HG03139 (cell line): ENCODE results near the gene GAB2.

Source experiments
- ATAC-seq: cut with Tn5 transposase; IDR thresholded peaks from one replicate; pipeline ENCODE4 v1.9.1; 2021; ENCODE audit not compliant: unreplicated experiment

The GAB2 gene

DNA sequence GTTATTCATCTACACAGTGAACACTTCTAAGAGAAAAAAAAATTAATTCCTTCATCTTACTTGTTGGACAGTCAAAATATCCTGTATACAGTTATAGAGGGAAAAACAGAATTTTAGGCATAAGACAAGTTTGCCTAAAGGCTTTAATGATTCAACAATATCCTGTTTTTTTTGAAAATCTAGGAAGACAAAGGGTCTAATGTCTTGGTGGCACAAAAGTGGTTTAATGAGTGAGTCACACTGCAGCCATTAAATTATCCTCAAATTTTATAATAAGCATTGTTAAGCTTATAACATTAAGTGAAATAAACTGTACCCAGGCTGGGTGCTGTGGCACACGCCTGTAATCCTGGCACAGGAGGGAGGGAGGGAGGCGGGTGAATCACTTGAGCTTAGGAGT, 72.9 kb downstream of the GAB2 start:
- no peak for ATAC-seq

DNA sequence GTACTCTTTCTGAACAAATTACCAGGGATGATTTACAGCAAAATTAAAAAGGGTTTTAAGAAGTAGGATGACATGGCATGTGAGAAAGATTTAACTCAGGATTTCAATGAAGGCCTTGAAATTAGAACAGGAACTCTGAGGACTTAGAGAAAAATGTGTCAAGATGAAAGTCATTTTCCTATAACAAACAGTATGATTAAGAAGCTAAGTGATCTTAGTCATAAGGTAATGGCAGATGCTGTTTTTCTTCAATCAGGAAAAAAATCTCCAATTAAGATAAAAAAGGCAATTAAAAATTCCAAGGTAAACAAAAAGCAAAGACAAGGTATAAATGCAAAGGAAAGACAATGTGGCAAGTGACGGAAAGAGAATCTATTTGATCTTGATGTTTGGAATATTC, 73.5 kb downstream of the GAB2 start:
- ATAC-seq, result no peak

DNA sequence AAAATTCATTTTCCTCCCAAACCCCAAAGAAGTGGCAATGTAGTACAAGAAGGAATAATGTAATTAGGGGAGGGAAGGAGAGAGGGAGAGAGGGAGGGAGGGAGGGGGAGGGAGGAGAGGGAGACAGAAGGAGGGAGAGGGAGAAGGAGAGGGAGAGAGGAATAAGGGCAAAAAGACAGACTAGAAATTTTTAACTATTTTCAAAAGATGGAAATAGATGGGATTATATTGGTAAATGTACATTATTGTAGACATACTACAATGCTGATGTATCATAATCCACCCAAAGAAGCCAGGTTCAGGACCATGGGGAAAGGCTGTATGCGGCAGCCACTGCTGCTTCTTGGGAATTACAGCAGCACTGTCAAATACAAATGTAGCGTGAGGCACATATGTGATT, 74.3 kb downstream of the GAB2 start:
- no peak for ATAC-seq

DNA sequence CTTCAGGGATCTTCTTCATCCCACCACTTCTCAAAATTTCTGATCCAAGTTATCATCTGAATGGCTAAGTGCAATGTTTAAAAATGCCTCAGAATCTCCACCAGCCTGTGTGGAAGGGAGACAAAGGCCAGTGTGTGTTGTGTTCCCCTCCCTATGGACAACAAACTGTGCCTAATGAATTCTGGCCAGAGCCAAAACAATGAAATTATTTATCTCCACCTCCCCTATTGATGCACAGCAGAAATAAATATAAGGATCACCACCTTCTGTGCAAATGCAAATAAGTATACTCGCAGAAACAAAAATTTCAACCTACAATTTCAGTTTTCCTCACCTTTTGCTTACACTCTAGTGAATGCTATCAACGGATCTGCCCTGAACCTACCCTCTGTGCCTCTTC, 75.8 kb downstream of the GAB2 start:
- ATAC-seq, result no peak

DNA sequence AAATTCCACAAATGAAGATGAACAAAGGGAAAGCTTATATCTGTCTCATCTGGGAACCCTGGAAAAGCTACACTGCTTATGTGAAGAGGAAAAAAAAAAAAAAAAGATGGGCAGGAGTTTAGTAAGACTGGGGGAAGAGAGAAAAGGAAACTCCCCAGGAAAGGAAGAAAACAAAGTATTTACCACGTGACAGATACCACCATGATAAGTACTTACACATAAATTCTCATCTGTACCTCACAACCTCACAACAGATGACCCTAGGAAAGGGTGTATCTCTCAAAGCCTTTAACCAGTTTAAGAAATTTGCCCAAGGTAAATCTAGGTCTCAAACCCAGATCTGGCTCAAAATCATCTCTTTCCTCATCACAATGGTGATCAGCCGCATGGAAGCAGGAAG, 77.1 kb downstream of the GAB2 start:
- ATAC-seq, result no peak

DNA sequence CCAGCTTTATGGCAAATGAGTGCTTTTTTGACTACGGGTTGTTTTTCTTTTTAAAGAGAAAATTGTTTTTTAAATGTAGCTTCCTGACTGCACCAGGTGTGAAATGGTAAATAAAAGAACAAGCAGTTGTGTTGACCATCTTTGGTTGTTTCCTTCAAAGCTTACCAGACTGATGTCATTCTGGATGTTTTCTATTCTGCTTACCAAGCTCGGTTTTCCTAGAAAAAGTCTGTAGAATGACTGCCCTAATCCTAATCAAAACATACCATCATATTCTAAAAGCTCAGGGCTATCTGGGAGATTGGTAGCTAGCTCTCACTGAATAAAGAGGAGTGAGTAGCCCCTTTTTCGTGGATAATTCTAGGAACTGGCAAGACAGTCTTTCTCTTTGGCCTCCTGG, 77.7 kb downstream of the GAB2 start:
- ATAC-seq, result no peak

DNA sequence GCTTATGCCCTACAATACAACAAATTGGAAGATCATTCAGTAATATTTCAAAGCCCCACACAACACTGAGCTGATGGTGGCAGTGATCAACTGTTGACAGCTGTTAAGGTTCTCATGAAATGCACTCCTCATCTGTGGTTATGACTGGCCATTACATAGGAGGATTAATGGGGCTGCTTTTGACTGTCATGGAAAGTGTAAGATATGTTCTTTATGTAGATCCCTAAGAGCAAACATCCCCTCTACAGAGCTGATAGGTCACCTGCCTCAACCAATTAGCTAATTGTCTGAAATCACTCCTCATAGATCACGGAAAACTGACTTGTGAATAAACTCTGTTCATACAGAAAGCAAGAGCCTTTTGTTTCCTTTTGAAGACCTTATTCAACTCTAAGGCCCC, 78.1 kb downstream of the GAB2 start:
- ATAC-seq, result no peak

DNA sequence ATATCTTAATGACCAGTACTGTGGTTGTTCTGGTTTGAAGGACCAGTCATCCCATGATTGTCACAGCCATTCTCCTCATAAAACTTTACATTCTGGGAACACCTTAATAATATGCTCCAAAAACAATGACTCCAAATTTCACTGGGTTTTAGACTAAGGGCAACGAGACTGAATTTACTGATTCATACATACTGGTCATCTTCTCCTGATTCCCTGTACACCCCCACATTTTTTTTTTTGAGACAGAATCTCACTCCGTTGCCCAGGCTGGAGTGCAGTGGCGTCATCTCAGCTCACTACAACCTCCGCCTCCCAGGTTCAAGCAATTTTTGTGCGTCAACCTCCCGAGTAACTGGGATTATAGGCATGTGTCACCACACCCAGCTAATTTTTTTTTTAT, 78.9 kb downstream of the GAB2 start:
- ATAC-seq, result no peak

DNA sequence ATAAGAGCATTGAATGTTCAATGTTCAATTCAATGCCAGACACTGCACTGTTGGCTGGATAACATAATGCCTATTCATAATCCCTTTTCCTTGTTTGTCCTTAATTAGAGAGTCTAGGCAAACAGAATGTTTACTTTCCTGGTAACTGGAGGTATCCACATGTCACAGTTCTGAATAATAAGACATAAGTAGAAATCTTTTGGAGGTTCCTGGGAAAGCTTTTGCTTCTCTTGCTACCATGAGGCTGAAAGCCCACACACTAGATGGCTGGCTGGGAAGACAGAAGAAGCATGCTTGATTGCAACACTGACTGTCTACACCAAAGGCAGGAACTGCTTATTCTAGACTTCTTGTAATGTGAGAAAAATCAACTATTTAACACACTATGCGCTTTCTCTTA, 79.5 kb downstream of the GAB2 start:
- no peak for ATAC-seq

DNA sequence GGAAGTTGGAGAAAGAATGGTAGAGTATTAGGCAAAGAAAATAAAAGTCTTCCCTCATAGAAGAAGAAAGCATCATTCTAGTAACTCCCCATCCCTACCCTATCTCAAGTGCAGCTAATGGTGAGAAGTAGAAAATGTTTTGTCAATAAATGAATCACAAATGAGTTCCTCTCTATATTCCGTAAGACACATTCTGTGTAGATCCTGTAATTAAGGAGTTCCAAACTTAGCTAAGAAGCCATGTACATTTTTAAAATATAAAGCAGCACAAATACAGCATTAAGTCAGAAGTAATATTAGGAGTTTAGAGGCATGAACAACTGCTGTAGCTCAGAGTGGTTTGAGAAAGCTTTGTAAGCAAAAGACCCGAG, 80.1 kb downstream of the GAB2 start:
- no peak for ATAC-seq

DNA sequence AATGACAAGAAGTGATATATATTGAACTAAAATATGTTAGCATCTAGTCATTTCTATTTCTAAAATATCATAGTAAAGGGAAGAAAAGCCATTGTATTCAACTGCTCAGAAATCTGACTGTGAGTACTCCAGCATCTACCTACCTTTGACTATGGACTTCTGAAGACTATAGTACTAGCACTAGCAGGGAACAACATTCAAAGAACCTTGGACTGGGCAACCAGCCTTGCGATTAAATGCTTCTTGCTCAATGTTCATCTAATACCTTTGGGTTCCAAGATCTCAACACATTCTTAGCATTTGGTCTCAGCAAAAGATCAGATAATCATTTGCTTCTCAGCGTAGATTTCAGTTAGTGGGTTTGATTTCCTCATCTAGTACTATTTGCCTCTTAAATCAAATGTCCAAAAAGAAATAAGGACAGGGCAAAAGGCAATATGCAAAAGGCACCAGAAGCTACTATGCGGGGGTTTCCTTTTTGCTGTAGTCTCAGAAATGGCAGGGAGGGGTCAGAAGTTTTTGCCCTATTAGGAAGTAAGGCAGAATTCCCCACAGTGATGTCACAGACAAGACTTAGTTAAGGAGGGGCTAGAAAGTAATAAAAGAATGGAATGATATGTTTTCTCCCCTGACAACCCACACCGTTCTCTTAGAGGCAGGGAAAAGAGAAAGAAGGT, 80.6 kb downstream of the GAB2 start:
- no peak for ATAC-seq

DNA sequence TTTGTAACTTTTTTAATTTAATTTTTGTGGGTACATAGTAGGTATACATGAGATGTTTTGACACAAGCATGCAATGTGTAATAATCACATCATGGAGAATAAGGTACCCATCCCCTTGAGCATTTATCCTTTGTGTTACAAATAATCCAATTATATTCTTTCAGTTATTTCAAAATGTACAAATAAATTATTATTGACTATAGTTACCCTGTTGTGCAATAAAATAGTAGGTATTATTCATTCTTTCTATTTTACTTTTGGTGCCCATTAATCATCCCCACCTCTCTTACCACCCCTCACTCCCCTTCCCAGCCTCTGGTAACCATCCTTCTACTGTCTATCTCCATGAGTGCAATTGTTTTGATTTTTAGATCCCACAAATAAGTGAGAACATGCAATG, 83.5 kb downstream of the GAB2 start:
- no peak for ATAC-seq

DNA sequence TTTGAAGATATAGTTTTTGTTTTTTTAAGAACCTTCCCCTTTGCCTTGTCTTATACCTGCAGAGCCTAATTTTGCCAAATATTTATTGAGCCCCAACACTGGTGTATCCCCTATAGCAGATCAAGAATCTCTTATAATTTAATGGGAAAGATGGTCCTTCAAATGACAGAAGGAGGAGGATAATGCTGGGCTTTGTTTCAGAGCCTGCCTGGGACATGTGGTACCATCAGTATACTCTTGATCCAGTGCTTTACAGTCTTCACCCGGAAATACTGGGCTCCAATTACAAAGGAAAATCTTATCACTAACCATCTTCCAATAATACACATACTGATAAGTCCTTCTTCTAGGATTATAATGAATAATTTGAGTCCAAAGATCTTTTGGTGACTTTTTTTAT, 84.7 kb downstream of the GAB2 start:
- no peak for ATAC-seq

DNA sequence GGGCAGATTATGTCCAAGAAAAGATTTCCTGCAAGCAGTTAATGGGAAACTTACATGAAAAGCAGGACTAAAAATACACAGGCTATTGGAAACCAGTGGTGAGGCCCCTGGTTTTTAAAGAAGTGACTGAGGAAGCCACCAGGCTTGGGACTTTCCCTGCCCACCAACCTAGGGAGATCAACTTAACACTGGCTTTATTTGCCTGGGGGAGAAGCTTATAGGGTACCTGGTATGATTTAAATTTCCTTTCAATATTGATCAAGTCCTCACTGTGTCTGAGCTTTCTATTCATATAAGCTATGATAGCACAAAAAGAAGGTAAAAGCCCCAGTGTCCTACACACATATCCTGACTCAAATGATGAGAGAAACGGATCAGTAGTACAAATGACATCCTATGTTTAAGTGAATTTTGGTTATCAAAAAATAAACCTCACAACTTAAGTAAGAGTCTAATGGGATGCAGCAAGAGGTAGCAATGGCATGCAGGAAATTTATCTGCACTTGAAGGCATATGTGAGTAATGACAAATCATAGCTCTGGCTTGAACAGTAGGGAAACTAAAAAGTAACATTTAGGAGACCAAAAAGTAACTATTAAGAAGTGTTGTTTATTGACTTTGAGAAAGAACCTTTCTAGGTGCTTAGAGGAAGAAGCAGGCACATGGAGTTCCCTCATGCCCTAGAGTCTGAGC, 85.3 kb downstream of the GAB2 start:
- ATAC-seq, result no peak

DNA sequence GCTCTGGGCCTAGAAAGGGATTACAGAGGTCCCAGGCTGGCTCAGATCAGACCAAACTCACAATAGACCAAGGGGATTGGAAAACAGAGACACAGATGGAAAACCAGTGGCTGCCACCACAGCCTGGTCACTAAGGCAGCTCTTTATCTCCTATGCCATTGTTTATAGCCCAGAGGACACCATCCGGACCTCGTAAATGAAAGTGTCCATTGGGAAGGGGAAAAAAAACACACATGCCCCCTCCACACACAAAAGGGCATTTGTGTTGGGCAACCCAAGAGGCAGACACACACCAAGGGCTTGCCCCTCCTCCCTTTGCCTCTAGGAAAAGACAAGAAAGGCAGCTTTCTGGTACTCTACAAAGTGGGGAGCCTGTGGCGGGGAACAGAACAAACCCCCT, 85.9 kb downstream of the GAB2 start:
- ATAC-seq, result no peak

DNA sequence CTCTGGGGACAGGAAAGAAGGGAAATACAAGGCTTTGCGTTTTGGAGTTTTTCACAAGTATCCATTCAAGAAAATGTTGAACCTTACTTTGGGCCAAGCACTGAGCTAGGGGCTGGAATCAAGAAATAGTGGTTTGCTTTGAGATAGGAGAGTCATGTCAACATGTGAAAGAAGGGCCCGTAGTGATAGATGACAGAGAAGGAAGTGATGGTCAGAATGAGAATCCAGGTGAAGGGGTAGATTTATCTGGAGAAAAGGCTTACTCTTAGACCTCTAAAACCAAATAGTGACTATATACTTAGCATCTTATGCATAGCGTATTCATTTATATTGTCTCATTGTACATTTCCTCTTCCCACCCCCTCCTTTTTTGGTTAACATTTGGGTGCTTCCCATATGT, 87.3 kb downstream of the GAB2 start:
- no peak for ATAC-seq

DNA sequence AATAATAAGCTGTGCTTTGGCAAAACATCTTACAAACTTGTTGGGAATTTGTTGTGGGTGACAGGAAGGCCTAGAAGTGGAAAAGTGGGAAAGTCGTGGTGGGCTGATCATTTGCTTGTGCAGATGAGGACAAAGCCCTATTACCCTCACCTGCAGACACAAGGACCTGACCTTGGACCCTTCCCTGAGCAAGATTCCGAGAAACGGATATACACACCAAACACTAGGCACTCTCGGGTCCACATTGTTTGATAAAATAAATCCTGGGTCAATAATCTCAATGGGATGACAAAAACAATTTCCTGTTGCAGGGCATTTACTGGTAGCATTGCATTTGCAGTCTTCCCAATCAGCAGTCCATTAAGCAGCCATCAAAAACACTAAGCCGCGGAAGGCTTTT, 89.7 kb downstream of the GAB2 start:
- ATAC-seq, result no peak

DNA sequence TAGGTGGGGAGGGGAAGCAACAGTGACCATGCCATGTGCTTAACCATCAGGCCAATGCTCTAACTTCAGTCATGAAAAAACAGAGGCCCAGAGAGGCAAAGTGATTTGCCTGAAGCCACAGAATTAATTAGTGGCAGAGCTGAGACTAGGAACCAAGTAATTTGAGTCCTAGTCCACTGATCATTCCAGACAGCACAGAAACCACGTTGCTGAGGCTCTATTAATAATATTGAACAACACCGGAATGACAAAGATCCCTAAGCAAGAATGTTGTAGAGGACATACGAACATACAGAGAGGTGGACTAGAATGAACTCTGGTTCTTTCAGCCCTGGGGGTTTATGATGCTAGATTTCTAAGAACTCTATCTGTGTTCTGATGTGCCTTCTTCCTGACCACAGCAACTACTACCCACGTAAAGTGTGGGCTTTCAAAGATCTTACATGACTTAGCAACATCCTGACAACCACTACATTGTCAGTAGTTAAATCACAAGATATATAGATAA, 92.3 kb downstream of the GAB2 start:
- no peak for ATAC-seq

DNA sequence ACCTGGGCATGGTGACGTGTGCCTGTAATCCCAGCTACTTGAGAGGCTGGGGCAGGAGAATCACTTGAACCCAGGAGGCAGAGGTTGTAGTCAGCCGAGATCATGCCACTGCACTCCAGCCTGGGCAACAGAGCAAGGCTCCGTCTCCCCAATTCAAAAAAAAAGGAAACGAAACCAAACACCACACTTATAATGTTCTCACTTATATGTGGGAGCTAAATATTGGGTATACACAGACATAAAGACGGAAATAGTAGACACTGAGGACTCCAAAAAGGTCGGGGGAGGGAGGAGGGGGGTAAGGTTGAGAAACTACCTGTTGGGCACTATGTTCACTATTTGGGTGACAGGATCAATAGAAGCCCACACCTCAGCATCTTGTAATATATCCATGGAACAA, 94.3 kb downstream of the GAB2 start:
- ATAC-seq, result no peak

DNA sequence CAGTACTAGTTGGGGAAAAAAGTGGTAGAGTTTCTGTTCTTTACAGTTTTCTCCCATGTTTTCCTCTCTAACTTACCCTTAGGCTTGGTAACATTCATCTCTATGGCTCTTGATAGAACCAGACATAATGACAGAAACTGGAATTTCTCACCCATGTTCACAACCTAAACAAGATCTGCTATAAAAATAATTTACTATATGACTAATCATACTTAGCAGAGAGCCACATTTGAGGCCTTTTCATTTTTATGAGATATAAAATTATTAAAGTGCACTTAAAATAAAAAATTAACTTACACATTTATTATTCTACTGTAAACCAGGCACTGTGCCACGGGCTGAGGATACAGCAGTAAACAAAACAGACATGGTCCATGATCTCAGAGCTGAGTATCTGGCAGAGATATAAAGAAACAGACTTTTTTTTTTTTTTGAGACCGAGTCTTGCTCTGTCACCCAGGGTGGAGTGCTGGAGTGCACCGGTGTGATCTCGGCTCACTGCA, 98.1 kb downstream of the GAB2 start:
- ATAC-seq, result no peak

DNA sequence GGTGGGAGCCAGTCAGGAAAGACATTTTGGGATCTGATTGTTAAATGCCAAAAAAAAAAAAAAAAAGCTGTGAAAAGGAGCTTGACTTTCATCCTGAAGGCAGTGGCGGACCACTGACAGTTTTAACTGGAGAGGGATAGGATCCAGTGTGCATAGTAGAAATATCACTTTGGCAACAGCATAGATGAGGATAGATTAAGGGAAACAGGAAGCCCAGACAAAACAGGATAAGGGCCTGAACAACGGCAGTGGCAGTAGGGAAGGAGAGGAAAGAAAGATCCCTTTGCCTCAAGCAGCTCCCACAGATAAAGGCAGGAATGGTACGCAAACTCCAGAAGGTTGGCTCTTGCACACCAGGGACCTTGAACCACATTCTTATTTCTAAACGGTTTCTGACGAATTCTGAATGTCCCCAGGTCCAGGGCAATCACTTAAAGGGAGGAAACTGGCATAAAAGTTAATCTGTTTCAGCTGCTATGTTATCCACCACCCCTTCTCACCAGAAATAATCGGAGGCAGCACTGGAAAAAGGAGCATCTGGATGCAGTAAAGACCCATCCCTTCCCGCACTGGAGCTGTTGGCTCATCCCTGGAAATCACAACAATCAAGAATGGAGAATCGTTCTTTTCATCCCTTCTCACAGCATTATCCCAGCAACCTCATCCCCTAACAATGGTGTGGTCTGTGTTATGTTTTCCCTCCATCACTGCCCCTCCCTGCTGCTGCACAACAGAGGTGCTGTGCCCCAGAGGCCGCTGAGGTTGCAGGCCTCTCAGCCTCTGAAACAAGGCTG, 99.1 kb downstream of the GAB2 start:
- ATAC-seq, result no peak

DNA sequence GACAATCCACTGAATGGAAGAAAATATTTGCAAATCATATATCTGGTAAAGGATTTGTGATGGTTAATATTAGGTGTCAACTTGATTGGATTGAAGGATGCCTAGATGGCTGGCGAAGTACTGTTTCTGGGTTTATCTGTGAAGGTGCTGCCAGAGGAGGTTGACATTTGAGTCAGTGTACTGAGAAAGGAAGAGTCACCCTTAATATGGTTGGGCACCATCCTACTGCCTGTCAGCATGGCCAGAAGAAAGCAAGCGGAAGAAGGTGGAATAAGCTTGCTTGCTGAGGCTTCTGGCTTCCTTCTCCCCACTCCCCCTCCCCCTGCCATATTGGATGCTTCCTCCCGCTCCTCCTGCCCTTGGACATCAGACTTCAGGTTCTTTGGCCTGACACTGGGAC, 101.9 kb downstream of the GAB2 start:
- ATAC-seq, result no peak
